Peyer's patch (tissue), 4 donors: Measurements from ENCODE around the gene SLC41A3.

Experiments
- CTCF ChIP-seq, 6 experiments: fragments of 450-650 bp in 4 of 6; fragments of 200-600 bp in 2 of 6; sonication (generic) in 1 of 6; IDR thresholded peaks; one replicate each; pipeline ENCODE4 v1.5.1; 2017 to 2019; ENCODE audit warnings: antibody characterized with exemption in 6 of 6, mild to moderate bottlenecking in 3 of 6, moderate library complexity in 1 of 6
- POLR2A ChIP-seq, 2 donors: fragments of 450-650 bp; IDR thresholded peaks; one replicate each; pipeline ENCODE4 v1.5.1; 2017; ENCODE audit warnings: antibody characterized with exemption in 2 of 2, mild to moderate bottlenecking in 2 of 2, moderate library complexity in 2 of 2

GRCh38 chr3:126057501-126057819 is 26.5 kb downstream of the SLC41A3 start:
- TF ChIP-seq POLR2A (IDR thresholded peaks at IDR 0.05), result no peak
- no peak for TF ChIP-seq CTCF (IDR thresholded peaks at IDR 0.05)
